HL-60 (cell line): Measurements from ENCODE around the gene C20orf96.

Source experiments
- CTCF ChIP-seq: IDR thresholded peaks from one replicate; pipeline ENCODE4 v1.5.1; 2011; ENCODE audit warnings: low read length, control low read depth, inconsistent platforms; ENCODE audit not compliant: insufficient read depth
- POLR2AphosphoS5 ChIP-seq: IDR thresholded peaks from 2 replicates; pipeline ENCODE4 v1.6.1; 2012; ENCODE audit warnings: low read depth
- REST ChIP-seq: IDR thresholded peaks from 2 replicates; pipeline ENCODE4 v1.6.1; 2012; ENCODE audit warnings: low read depth; ENCODE audit not compliant: insufficient replicate concordance
- SPI1 ChIP-seq: IDR thresholded peaks from 2 replicates; pipeline ENCODE4 v1.6.1; 2012; ENCODE audit warnings: low read depth, mild to moderate bottlenecking, borderline replicate concordance

GRCh38 chr20:301886-302848 lies 11.6 kb upstream of the C20orf96 start:
- TF ChIP-seq CTCF (no peak), REST (no peak), POLR2AphosphoS5 (no peak), SPI1 (no peak)
